Osteocyte (in vitro differentiated cells): ENCODE measurements around the gene SLC13A4. TPM values are rescaled to one million over a fixed set of nuclear protein-coding genes. Genes with fewer than 3 reads are reported as not detected.
"Not testable (repeated sequence)": the region's sequence is repeated elsewhere in the genome, so short reads cannot be mapped to it uniquely, and the experiment has no call there.

ENCODE experiments used
- DNase-seq: peaks from one replicate; pipeline ENCODE4 v3.0.0; 2021; ENCODE audit warnings: mixed read lengths; ENCODE audit not compliant: unreplicated experiment; ENCODE audit errors: extremely low spot score
- H3K27ac Mint-ChIP-seq: one replicate; pipeline ENCODE4 v1.8.0; 2021; ENCODE audit warnings: mild to moderate bottlenecking, mixed read lengths; ENCODE audit not compliant: unreplicated experiment
- H3K27me3 Mint-ChIP-seq: one replicate; pipeline ENCODE4 v1.8.0; 2021; ENCODE audit warnings: mixed read lengths; ENCODE audit not compliant: unreplicated experiment
- H3K36me3 Mint-ChIP-seq: one replicate; pipeline ENCODE4 v1.8.0; 2021; ENCODE audit warnings: mixed read lengths; ENCODE audit not compliant: unreplicated experiment
- H3K4me1 Mint-ChIP-seq: one replicate; pipeline ENCODE4 v1.8.0; 2021; ENCODE audit warnings: mixed read lengths; ENCODE audit not compliant: unreplicated experiment
- H3K4me3 Mint-ChIP-seq: one replicate; pipeline ENCODE4 v1.8.0; 2021; ENCODE audit warnings: mild to moderate bottlenecking, moderate library complexity, mixed read lengths; ENCODE audit not compliant: unreplicated experiment
- H3K9me3 Mint-ChIP-seq: one replicate; pipeline ENCODE4 v1.8.0; 2021; ENCODE audit warnings: mixed read lengths; ENCODE audit not compliant: unreplicated experiment
- total RNA-seq: library from RNA; stranded (reverse); gene quantifications from 2 replicates; pipeline ENCODE4 v1.2.1, GENCODE V29; 2021
- TF ChIP-seq, protein P1 (sequence below): fragments of 200-600 bp; sonication (generic); IDR thresholded peaks from 2 replicates; pipeline ENCODE4 v1.5.0; 2021; ENCODE audit warnings: antibody characterized with exemption, mild to moderate bottlenecking, moderate library complexity

Gene SLC13A4
- total RNA-seq, 1 donor from 2014 or later = 0.81 TPM

- no peaks in the 10 kb centered on the region for H3K9me3 Mint-ChIP-seq
- peaks cover 34% of the 10 kb centered on the region for H3K4me1 Mint-ChIP-seq
- no peaks in the 10 kb centered on the region for H3K36me3 Mint-ChIP-seq
- DNase-seq = no peak
- TF ChIP-seq, protein P1, sequence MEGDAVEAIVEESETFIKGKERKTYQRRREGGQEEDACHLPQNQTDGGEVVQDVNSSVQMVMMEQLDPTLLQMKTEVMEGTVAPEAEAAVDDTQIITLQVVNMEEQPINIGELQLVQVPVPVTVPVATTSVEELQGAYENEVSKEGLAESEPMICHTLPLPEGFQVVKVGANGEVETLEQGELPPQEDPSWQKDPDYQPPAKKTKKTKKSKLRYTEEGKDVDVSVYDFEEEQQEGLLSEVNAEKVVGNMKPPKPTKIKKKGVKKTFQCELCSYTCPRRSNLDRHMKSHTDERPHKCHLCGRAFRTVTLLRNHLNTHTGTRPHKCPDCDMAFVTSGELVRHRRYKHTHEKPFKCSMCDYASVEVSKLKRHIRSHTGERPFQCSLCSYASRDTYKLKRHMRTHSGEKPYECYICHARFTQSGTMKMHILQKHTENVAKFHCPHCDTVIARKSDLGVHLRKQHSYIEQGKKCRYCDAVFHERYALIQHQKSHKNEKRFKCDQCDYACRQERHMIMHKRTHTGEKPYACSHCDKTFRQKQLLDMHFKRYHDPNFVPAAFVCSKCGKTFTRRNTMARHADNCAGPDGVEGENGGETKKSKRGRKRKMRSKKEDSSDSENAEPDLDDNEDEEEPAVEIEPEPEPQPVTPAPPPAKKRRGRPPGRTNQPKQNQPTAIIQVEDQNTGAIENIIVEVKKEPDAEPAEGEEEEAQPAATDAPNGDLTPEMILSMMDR = no peak
- peak overlapping the region; percentile 65 for H3K27ac Mint-ChIP-seq
- no peaks in the 10 kb centered on the region for H3K27me3 Mint-ChIP-seq
- H3K4me3 Mint-ChIP-seq = peak overlapping the region; percentile 19
These were observed 17.1 kb upstream of the SLC13A4 start for GRCh38 chr7:135744938-135745702.

GRCh38 chr7:135743907-135744731 lies 16.1 kb upstream of the SLC13A4 start:
- Mint-ChIP-seq H3K36me3 (no peaks in the 10 kb centered on the region), H3K4me1 (peaks cover 34% of the 10 kb centered on the region), H3K9me3 (no peaks in the 10 kb centered on the region), H3K27me3 (no peaks in the 10 kb centered on the region), H3K27ac (peak overlapping the region; percentile 65), H3K4me3 (no peak overlapping the region)
- no peak for DNase-seq
- TF ChIP-seq, protein P1 = no peak

DNA sequence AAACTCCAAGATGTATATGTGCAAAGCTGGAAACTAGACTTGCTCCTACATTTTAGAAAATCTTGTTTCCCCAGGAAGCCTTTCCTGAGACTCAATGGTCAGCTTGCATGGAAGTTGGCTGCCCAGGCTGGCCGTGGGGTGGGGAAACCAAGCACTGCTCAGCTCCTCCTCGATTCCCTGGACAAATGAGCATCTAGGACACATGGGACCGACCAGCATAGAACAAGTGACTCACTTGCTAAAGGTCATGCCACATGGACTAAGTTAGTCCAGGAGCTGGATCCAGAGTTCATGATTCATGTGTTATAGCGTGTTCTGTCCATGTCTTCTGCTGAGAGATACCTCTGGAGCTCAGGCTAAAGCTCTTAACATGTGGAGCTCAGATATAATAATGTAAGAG lies 14.4 kb upstream of the SLC13A4 start:
- Mint-ChIP-seq H3K9me3 (no peaks in the 10 kb centered on the region), H3K27me3 (no peaks in the 10 kb centered on the region), H3K4me3 (no peak overlapping the region)

GRCh38 chr7:135741905-135742304 lies 13.9 kb upstream of the SLC13A4 start:
- no peaks in the 10 kb centered on the region for H3K27me3 Mint-ChIP-seq
- peaks cover 30% of the 10 kb centered on the region for H3K4me1 Mint-ChIP-seq
- TF ChIP-seq, protein P1 = no peak
- no peak for DNase-seq
- no peaks in the 10 kb centered on the region for H3K9me3 Mint-ChIP-seq
- no peak overlapping the region for H3K4me3 Mint-ChIP-seq
- H3K27ac Mint-ChIP-seq = no peak overlapping the region
- no peaks in the 10 kb centered on the region for H3K36me3 Mint-ChIP-seq

More for the DNA sequence above, 14.4 kb upstream of the SLC13A4 start:
- Mint-ChIP-seq H3K4me1 (peaks cover 30% of the 10 kb centered on the region), H3K27ac (no peak overlapping the region), H3K36me3 (no peaks in the 10 kb centered on the region)
- TF ChIP-seq, protein P1 = no peak
- DNase-seq = no peak

DNA sequence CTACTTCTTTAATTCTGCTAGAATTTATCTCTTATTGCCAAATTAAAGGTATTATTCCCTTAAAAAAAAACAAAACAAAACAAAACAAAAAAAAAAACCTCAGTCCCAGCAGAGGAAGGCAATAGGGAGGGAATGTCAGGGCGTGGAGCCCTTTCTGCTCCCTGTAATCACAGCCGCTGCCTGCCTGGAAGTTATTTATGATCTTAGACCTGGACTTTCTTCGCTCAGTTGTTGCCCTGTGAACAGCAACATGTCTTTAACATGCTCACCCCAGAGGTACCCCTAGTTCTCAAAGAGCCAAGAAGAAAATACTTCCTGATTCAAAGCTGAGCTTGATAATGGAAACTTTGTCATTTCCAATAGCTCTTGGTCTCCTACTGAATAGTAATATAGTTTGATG lies 12.9 kb upstream of the SLC13A4 start:
- Mint-ChIP-seq H3K4me1 (peaks cover 25% of the 10 kb centered on the region), H3K4me3 (no peak overlapping the region), H3K27ac (no peak overlapping the region), H3K27me3 (no peaks in the 10 kb centered on the region), H3K36me3 (no peaks in the 10 kb centered on the region), H3K9me3 (no peaks in the 10 kb centered on the region)
- TF ChIP-seq, protein P1 = no peak
- no peak for DNase-seq

DNA sequence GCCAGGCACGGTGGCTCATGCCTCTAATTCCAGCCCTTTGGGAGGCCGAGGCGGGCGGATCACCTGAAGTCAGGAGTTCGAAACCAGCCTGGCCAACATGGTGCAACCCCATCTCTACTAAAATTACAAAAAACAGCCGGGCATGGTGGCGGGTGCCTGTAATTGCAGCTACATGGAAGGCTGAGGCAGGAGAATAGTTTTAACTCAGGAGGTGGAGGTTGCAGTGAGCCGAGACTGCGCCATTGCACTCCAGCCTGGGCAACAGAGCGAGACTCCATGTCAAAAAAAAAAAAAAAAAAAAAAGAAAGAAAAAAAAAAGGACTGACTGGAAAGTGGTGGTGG lies 9.3 kb upstream of the SLC13A4 start:
- not testable (repeated sequence) for DNase-seq, H3K36me3 Mint-ChIP-seq, H3K27ac Mint-ChIP-seq, H3K4me1 Mint-ChIP-seq, H3K27me3 Mint-ChIP-seq, H3K9me3 Mint-ChIP-seq, H3K4me3 Mint-ChIP-seq
